T-helper 2 cell (primary cell): ENCODE measurements around the gene NPHS1.
"Not testable (repeated sequence)": the region's sequence is repeated elsewhere in the genome, so short reads cannot be mapped to it uniquely, and the experiment has no call there.

ENCODE experiments used
- DNase-seq, 5 experiments: peaks; one replicate each; pipeline versions ENCODE4 v3.0.0 to v3.0.0-alpha.2; 2012 to 2022

The NPHS1 gene

DNA sequence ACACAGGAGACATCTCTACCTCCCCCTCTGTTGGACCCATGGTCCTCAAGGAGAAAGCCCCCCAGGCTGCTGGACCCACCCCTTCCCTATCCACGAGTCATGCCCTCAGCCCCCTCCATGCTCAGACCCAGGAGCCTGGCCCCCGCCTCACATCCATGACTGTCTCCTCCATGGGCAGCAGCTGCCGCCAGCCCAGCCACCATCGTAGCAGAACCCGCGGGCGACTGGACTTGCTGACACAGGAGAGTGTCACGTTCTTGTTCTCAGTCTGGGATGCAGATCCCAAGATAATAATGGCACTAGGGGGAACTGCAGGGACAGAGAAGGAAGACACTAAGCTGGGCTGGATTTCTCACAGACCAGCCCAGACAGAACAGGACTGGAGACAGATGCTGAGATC lies 3.8 kb downstream of the NPHS1 start:
- DNase-seq, result no peak

DNA sequence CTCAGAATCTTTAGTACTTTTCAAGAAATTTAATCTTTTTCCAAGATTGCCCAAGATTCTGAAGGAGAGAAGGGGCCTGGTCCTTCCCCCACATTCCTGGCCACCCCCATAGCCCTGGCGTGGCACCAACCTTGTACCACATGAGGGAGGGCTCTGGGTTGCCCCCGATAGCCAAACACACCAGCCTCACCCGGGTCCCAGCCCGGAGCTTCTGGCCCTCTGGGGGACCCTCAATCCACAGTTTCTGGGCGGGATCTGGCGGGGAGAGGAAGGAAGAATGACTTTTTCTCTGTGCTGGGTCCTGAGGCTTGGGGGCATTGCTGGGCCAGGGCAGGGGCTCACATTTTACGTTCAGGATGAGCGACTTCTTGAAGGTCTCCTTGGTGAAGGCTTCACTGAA lies 4.4 kb downstream of the NPHS1 start:
- DNase-seq, result no peak

DNA sequence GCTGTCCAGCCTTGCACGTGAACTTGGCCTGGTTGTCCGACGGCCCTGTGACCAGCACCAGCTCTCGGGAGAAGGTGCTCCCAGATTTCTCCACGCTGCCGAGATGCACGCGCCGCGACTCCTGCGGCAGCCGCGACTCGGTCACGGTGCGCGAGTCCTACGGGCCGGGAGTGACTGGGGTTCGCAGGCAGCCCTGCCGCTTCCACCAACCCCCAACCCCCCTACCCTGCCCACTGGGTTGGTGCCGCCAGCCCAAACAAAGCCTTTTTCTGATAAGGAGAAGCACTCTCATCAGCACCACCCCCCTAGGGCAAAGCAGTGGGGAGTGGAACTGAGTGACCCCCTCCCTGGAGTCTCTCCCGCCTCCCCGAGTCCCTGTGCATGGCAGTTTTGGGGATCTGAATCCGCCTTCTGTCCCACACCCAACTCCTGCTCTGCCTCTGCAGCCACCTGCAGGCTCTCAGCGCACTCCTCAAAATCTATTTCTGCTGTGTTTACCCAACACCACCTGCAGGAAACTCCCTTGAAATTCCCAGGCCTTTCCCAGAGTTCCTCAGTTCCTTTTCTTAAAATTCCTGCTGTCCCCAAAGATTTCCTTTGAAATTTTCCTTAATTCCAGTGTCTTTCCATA lies 6.2 kb downstream of the NPHS1 start:
- peak in 1 of 5 experiments; percentile 19 for DNase-seq

DNA sequence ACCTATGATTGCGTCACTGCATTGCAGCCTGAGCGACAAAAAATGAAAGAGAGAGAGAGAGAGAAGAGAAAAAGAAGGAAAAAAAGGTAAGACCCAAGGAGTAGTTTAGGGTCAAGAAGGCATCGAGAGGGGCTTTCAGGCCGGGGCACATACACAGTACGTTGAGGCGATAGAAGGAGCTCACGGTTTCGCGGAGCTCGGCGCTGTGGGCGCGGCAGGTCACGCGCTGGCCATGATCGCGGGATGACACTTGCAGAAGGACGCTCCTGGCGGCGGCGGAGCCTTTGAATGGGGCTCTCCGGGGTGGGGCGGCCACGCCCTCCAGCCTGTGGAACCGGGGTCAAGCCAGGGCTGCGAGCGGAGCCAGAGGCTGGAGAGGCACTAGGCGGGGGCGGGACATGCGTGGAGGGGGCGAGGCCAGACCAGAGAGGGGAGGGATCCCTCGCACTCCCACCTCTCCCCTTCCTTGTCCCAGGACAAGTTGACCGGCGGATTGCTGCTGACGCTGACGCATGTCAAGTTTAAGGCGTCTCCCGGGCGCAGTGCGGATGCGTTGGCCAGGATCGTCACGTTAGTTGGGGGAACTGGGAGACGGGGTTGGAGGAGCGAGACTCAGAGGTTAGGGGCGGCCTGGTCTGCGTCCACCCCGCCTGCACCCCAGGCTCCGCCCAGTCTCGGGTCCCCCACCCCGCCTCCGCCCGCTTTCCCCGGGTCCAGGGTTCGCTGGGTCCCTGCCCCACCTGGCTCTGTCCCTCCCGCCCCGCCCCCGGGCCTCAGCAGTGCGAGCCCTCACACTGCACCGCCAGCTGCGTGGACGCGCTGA lies 6.9 kb downstream of the NPHS1 start:
- no peak for DNase-seq

DNA sequence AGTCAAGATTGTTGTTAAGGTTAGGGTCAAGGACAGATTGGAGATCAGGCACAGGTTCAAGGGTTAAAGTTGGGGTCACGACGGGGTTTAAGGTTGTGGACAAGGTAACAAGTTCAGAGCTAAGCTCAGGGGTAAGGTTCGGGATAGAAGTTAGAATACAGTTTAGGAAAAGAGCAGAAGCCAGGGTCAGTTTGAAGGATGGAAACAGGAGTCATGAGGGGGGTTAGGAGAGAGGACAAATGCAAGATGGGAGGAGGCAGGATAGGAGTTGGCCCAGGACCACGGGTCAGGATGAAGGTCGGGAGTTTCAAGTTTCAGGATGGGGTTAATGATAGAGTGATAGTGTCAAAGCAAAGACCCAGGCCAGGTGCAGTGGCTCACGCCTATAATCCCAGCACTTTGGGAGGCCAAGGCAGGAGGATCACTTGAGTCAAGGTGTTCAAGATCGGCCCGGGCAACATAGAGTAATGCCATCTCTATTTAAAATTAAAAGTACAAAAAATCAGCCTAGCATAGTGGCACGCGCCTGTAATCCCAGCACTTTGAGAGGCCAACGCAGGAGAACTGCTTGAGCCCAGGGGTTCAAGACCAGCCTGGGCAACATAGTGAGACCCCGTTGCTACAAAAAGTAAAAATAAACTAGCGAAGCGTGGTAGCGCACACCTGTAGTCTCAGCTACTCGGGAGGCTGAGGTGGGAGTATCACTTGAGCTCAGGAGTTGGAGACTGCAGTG lies 7.7 kb downstream of the NPHS1 start:
- no peak for DNase-seq

DNA sequence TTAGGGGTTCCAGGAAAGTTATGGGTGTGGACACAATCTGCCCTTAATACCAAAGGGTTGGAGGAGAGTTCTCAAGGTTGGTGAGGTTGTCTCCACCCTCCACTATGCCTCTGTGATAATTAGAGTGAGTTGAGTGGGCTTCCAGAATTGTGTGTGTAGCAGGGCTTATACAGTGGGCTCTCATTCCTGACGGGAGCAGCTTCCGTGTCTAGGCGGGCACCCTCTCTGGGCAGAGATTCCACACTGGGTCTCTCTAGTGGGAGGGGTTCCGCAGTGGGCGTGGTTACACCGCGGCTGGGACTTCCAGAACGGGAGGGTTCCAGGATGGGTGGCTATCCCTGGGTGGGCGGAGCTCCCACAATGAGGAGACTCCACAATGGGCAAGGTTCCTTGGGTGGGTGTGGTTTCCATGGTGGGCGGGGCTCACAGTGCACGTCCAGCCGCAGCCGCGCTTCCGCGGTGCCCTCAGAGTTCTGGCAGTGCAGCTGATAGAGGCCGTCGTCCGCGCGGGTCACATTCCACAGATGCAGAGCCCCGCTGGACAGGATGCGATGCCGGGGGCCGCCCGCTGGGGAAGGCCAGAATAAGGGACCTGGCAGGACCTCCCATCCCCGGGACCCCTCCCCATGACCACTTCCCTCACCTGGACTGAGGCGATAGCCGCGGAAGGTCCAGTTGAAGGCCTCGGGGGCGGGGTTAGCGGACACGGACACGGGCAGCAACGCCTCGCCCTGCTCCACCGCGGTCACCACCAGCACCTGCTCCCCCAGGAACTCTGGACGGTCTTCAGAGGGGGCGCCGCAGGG lies 8.4 kb downstream of the NPHS1 start:
- DNase-seq, result no peak

DNA sequence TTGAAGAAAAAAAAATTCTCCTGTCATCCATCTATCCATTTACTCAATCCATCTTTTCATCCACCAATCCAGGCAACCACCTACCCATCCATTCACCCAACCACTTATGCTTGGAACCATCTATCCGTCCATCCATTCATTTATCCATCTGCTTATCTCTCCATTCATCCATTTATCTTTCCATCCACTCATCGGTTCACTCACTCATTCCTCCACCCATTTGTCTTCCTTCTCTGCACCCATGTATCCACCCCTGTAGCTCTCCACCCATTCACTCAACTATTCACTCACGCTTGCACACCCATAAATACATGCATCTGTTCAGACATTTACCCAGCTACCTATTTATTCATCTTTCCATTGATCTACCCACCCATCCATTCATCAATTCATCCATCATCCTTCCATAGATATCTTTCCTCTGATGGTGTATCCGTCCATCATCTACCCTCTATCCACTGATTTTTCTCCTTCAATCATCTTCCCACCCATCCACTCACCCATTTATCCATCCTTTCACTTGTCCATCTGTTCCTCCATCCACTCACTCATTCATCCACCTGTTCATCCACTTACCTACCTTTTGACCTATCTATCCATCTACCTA lies 9.5 kb downstream of the NPHS1 start:
- DNase-seq, result no peak

DNA sequence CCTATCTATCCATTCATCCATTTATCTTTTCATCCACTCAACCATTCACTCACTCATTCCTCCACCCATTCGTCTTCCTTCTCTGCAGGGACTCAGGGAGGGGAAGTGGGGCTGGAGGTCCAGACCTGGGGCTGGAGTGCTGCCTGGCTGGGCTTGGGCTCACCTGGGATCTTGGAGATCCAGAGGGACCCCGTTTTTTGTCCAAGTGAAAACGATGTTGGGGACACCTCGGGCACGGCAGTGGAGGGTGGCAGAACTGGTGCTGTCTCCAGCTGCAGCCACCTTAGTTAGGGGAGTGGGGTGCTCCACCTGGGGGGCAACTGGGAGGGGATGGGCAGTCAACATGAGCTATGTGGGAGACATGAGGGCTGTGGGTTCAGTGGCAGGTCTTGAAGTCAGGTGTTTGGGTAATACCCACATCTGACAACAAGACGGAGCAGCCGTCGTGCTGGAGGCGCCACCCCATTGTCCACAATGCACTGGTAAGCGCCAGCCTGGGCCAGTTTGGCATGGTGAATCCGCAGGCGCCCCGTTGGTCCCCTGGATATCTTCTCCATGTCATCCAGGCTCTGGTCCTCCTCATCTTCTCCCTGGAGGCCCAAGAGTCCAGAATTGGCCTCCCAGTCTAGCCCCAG lies 10.2 kb downstream of the NPHS1 start:
- no peak for DNase-seq

DNA sequence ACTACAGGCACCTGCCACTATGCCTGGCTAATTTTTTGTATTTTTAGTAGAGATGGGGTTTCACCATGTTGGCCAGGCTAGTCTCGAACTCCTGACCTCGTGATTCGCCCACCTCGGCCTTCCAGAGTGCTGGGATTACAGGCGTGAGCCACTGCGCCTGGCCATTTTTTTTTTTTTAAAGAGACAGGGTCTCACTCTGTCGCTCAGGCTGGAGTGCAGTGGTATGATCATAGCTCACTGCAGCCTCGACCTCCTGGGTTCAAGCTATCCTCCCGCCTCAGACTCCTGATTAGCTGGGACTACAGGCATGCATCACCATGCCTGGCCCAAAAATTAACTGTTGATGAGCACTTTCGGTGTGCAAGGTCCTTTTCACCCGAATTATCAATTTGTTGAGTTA lies 16.2 kb downstream of the NPHS1 start:
- DNase-seq, result not testable (repeated sequence)

DNA sequence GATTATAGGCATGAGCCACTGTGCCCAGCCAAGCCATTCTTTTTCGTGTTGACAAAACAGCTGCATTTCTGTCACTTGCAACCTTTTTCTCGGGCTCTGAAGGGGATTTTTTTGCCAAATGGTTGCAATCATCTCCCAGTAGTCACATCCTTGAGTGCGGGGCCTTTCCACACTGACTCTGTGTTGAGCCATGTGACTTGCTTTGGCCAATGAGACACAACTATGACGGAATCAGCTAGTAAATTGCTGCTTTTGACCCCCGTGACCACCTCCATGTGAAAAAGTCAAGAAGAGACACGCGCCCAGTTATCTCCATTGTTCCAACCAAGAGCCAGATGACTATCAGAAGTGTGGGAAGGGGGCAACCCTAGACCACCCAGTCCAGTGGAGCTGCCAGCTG lies 18.3 kb downstream of the NPHS1 start:
- DNase-seq, result no peak

DNA sequence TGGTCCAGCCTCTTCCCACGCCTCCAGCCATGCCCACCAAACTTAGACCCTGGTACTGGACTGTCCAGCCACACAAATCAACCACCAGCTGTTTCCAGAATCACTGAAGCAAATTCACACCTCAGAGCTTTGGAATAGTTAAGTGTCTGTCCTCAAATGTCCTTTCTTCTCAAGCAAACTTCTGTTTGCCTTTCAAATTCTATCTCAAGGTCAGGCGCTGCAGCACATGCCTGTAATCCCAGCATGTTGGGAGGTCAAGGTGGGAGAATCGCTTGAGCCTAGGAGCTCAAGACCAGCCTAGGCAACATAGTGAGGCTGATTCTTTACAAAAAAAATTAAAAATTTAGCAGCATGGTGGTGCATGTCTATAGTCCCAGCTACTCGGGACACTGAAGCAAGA lies 20.2 kb downstream of the NPHS1 start:
- no peak for DNase-seq

DNA sequence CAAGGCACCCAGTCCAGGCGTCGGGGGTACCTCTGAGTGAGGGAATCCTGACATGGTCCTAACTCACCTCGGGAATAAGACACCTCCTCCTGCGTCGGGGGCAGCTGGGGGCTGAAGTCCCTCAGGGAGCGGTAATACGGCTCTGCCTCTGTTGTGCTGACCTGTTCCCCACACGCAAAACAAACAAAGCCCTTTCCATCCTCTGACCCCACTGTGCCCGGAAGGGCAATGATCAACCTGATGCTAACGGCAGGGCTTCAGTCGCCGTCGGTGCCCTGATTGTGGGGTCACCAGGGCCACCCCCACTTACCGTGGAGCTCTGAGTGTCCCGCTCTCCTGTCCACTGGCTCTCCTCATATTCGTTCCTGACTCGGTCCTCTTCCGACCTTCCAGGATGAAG lies 21.3 kb downstream of the NPHS1 start:
- no peak for DNase-seq

DNA sequence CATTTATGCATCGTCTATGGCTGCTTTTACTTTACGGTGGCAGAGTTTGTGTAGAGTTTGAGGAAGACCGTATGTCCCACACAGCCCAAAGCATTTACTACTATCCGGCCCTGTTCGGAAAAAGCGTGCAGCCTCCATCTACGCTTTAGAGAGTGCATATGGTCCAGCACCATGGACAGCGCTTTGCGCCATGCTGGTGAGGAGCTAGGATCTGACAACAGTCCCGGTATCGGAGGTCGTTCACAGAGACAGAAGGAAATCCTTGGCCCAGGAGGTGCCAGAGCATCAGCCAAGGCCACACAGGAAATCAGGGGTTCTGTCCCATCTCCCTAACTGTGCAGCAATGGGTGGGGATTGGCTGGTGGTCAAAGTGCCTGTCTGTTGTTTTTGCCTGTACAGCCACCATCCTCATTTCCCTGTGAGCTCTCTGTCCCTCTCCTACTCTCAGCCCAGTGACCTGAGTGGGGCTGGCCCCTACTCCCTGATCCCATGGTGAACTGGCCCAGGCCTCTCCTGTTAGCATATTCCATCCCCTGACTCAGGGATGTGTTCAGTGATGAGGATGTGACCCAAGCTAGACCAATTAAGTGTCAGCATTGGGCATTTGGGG lies 23.5 kb downstream of the NPHS1 start:
- DNase-seq, result peak in 3 of 5 experiments; percentile 19 to 55 (median 31)

DNA sequence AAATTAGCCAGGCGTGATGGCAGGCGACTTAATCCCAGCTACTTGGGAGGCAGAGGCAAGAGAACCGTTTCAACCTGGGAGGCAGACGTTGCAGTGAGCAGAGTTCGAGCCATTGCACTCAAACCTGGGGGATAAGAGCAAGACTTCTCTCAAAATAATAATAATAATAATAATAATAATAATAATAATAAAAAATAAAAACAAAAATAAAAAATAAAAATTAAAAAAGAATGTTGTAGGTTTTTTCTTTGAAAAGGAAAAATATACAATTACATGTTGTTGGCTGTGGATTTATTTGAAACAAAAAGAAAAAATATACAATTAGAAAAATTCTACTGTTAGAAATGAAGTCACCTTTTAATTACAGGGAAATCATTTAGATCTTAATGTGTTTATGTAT lies 28.2 kb downstream of the NPHS1 start:
- DNase-seq, result no peak

DNA sequence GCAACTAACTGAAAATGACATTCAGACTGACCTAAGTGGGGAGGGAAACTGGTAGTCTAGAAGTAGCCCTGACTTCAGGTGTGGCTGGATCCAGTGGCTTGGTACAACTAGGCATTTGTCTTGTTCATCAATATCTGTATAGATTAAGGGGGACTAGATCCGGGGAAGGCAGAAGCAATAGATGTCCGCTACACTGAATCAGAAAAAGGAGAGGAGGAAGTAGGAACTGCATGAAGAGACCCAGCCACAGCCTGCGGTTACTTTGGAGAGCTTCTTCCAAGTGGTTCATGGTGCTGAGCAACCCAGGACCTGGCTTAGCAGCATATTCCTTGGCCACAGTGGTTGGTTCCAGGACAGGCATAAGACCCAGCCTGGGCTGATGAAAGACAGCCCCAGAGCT lies 29.7 kb downstream of the NPHS1 start:
- no peak for DNase-seq

DNA sequence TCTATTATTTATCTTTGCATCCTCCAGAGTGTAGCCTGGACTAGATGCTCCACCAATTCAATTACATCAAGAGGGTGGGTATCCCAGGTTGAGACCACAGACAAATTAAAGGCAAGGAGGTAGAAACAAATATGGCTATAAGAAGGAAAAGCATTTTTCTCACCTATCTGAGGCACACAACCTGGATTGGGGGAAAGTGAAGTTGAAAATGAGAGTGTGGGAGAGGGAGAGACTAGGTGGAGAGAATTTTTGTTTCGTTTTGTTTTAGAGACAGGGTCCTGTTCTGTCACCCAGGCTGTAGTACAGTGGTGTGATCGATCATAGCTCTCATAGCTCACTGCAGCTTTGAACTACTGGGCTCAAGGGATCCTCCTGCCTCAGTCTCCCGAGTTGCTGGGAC lies 33.9 kb downstream of the NPHS1 start:
- no peak for DNase-seq

DNA sequence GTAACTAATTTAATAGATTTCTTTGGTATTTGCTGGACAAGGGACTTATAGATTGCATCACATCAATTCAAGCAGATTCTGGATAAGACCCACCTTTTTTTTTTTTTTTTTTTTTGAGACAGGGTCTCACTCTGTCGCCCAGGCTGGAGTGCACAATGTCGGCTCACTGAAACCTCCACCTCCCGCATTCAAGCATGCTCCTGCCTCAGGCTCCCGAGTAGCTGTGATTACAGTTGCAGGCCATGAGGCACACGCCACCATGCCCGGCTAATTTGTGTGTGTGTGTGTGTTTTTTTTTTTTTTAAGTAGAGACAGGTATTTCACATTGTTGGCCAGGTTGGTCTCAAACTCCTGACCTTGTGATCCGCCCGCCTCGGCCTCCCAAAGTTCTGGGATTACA lies 35.5 kb downstream of the NPHS1 start:
- no peak for DNase-seq

DNA sequence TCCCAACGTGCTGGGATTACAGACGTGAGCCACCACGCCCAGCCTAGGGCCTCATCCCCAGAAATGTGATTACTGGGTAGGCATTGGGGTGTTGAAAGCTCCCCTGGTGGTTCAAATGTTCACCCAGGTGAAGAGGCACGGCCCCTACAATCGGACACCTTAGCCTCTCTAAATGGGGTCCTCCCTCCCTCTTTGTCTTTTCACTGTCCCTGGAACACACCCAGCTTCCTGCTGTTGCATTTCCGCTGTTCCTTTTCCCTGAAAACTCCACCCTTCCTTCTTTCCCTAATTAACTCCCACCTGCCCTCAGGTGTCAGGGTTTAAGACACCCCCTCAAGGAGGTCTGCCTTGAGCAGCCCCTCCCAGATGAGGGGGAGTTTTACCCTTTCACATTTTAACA lies 36.0 kb downstream of the NPHS1 start:
- DNase-seq, result no peak

DNA sequence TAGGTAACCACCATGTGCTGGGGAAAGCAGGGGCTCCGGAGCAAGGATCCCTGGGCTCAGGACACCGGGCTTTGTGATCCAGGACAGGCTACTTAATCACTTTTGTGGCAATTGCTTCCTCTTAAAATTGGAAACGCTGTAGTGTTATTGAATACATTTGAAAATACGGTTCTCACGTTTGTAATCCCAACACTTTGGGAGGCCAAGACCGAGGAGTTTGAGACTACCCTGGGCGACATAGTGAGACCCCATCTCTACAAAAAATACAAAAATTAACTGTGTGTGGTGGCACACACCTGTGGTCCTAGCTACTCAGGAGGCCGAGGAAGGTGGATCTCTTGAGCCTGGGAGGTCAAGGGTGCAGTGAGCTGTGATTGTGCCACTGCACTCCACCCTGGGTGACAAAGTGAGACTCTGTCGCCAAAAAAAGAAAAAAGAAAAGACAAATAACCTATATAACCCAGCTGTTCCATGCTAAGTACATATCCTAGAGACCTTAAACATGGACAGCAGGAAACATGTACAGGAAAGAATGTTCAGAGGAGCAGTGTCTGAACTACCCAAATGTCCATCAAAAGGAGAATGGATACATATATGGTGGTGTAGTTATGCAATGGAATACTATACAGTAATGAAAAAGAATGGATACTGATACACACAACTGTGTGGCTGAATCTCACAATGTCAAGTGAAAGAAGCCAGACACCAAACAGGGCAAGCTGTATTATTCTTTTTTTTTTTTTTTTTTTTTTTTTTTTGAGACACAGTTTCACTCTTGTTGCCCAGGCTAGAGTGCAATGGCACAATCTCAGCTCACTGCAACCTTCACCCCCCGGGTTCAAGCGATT lies 39.0 kb downstream of the NPHS1 start:
- no peak for DNase-seq

DNA sequence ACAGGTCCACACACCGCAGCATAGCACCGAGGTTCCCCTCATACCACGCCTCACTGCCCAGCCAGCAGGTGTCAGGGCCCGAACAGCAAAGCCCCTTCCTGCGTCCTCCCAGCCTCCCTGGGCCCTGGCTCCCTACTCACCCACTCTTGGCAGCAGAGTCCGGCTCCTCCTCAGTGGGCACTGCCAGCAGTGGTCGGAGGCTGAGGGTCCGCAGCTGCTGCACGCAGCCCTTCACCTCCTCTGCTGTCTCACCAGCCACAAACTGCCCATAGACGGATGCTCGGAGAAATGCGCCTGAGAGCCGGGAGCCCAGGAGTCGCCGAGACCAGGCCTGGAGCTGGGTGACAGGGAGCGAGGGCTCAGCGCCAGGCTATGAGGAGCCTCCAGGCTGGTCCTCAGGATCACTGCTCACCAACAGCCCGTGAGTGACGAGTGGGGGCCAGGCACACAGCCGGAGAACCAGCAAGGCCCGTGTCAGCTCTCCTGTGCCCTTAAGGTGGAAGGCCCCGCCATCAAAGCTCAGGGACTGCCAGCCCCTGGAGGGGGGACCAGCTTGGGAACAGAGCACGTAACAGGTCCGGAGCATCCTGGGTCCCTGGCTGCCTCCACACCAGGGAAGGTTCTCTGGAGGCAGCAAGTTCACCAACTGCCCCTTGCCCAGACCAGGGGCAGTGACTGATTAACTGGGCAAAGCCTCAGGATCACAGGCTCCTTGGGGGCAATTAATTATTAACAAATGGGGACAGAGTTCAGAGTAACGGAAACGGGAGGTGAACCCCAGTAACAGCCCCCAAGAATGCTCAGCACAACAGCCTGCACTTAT lies 39.9 kb downstream of the NPHS1 start, which contains the start of gene PRODH2:
PRODH2 (minus strand) TSS at position 626 of the 823 bp plus-strand sequence; CDS start at position 586, 40 bp downstream.
- no peak for DNase-seq
